GM19035 (cell line): ENCODE data around the gene ETV7.
A peak's percentile ranks its signal among the peaks of the same experiment; 100 is the strongest.
"Not testable (repeated sequence)": the region's sequence is repeated elsewhere in the genome, so short reads cannot be mapped to it uniquely, and the experiment has no call there.

Source experiments
- ATAC-seq: cut with Tn5 transposase; IDR thresholded peaks from one replicate; pipeline ENCODE4 v1.9.1; 2021; ENCODE audit not compliant: unreplicated experiment

ETV7 gene

DNA sequence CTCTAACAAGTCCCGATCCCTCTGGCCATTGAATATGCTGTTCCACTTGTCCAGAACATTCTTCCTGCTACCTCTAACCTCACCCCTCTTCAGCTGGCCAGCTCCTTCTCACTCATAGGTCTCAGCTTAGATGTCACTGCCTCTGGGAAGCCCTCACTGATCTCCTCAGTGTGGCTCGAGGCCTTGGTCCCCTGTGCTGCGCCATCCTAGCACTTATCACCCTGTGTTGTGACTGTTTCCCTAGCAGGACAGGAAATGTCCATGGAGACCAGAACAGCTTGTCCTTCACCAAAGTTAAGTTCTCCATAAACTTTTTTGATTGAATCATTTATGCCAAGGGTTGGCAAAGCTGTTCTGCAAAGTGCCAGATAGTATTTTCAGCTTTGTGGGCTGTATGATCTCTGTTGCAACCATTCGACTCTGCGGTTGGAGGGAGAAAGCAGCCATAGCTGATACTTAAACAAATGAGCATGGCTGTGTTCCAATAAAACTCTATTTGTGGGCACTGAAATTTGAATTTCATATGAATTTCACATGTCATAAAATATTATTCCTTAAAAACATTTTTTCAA lies 44.3 kb downstream of the ETV7 start:
- no peak for ATAC-seq

DNA sequence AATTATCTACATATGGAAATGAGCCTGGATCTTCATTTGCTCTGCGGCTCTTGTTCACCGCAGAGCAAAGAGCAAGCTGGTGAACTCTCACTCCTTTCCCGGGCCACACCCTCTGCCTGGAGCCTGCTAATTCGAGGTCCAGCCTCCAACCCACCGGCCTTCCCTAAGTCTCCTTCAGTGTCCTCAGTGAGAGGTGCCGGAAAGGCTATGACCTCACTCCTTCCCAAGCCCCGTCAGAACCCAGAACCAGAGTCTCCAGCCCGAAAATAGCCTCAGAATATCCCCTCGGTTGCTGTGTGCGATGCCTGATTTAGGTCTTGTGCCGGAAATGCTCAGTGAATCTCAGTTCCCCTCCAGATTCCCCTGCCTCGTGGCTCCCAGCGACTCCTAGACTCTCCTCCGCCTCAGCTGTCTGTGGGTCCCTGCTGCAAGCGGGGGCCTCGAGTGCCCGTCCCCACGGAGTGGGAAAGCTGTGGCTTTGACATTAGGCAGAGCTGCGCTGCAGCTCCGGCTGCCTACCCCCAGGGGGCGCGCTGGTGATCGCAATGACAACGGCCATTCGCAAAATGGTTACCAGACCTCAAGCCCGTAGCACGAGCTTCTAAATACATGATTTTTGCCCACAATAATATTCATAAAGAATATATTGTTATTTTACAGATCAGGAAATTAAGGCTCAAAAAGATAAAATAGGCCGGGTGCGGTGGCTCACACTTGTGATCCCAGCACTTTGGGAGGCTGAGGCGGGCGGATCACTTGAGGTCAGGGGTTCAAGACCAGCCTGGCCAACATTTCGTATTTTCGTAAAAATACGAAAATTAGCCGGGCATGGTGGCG lies 46.6 kb downstream of the ETV7 start:
- ATAC-seq = peak; percentile 66

DNA sequence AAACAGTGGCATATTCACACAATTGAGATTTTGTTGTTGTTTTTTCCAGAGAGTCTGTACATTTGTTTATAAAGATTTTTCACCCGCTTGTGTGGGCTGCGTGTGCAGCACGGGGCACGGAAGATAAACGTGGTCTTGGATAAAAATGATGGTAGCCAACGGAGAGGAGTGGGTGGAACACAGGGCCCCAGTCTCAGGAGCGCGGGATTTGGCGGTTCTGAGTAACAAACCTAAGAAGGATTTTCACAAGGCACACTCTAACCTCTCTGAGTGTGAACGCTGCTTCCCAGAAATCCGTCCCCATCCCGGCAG lies 47.2 kb downstream of the ETV7 start:
- ATAC-seq = no peak

DNA sequence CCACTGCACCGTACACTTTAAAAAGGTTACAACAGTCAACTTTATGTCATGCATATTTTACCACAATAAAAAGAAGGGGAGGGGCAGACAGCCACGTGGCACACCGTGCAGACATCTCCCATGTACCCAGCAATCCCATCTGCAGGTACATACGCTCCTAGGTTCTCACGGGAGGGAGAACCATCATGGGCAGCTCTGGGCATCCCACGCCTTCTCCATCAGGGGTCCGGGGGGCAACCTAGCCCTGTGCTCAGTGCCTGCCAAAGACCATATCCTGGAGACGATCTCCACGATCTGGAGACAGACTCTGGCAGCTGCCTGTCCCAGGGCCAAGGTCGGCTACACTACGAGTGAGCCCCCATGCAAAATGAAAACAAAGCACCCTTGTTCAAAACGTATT lies 48.3 kb downstream of the ETV7 start:
- ATAC-seq = no peak

DNA sequence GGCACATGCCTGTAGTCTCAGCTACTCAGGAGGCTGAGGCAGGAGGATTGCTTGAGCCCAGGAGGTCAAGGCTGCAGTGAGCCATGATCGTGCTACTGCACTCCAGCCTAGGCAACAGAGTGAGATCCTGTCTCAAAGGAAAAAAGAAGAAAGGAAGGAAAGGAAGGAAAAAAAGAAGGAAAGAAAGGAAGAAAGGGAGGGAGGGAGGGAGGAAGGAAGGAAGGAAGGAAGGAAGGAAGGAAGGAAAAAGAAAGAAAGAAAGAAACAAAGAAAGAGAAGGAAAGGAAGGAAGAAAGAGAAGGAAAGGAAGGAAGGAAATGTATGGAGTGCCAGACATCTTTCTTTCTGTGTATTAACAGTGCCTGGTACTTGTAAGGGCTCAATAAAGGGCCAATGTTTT lies 49.2 kb downstream of the ETV7 start:
- not testable (repeated sequence) for ATAC-seq

DNA sequence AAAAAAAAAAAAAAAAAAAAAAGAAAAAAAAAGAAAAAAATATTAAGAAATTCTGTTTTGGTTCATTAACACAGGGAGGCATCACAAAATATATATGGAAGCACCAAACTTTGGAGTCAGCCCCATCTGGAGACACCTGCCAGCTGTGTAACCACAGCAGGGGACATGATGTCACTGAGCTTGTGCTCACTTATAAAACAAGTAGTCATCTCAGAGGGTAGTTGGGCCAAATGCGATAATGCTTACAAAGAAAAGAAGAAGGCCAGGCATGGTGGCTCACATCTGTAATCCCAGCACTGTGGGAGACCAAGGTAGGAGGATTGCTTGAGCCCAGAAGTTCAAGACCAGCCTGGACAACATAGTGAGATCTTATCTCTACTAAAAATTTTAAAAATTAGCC lies 49.7 kb downstream of the ETV7 start:
- no peak for ATAC-seq

DNA sequence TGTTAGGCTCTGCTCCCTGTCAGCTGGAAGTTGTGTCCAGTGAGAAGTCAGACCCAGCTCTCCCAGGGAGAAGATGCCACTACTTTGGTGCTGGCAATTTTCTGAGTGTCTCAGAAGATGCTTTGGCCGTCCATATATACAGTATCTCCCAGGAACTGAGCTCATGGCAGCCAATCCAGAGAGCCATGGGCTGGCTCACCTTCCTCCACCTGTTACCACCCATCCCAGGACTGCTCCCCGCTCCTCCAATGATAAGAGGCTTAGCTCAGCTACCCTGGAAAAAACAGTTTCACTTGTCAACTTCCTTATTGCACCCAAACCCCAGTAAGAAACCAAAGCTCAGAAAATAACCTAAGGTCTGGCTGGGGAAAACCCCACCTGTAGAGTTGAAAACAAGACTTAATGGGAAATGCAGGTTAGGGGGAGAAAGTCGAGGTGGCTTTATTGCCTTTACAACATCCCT lies 50.7 kb downstream of the ETV7 start, which contains the start of gene BNIP5:
Gene BNIP5 (minus strand): TSS at position 110 of the 463 bp plus-strand sequence. CDS start 6,198 bp downstream, outside the sequence.
- no peak for ATAC-seq

DNA sequence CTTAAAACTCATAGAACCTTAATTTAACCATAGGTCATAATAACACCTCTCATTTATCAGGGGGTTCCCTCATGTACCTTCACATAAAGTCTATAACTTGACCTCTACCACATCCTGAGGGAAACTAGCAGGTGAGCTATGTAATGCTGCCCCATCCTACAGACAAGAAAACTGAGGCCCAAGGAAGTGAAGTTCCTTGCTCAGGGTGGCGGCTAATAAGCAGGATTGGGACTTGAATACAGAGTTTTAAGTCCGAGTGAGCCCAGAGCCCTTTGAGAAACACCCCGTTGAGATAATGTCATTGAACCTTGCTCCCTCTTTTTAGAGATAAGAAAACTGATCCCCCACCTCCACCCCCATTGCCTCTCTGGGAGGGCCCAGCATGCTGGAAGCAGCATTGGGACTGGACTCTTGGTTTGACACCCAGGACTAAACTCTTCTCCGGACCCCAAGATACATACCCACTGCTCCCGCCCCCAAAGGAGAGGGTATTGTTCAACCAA lies 51.2 kb downstream of the ETV7 start:
- ATAC-seq = no peak

DNA sequence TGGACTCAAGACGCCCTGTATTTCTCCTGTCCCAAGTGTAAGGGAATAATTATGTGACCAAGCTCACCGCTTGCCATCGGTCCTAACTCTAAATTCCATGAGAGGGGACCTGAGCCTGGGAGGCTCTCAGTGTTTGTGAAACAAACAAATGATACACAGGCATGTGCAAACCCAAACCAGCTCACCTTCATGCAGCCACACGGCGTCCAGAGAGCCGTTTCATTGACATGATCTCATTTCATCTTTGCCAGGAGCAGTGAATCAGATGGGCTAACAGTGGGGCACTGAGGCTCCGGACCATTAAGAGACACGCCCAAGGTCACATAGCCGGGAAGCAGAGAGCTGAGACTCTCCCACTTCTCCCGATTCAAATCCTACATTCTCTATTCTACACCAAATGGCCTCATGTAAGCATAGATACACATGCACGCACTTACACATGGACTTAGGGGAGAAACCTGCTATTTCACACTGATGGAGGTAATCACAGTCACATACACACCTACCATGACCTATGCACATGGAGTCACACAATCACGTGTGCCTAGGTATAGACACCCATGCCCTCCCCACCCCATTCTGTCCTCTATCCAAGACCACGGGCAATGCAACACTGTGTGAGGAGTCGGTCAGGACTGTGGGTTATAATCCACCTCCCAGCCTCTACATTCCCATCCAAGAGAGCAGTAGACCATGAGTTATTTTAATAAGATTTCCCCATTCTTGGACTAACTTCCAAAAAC lies 51.8 kb downstream of the ETV7 start:
- no peak for ATAC-seq

DNA sequence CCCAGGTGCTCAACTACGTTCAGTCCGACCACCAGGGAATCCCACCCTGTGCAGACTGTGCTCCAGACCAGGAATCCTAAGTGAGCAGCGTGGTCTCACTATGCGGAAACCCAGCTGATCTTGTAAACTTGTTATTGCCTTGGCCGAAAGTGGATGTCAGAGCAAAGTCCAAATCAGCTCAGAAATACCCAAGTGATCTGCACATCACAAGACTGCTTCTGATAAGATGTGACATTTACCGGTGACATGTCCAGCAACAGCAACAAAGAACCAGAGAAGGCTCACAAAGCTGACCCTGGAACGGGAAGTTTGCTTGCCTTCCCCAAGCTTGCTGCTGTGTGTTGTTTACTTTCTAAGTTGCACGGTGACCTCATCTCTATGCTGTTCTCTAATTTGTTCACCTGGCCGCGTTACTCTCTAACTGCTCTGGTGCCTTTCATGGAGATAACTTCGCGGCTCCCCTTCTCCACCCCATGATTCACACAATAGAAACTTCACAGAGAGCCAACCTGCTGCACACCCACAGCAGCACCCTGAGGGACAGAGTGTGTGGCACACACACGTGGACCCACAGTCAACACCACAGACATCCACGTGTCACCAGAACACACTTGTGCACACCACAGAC lies 52.5 kb downstream of the ETV7 start:
- no peak for ATAC-seq

DNA sequence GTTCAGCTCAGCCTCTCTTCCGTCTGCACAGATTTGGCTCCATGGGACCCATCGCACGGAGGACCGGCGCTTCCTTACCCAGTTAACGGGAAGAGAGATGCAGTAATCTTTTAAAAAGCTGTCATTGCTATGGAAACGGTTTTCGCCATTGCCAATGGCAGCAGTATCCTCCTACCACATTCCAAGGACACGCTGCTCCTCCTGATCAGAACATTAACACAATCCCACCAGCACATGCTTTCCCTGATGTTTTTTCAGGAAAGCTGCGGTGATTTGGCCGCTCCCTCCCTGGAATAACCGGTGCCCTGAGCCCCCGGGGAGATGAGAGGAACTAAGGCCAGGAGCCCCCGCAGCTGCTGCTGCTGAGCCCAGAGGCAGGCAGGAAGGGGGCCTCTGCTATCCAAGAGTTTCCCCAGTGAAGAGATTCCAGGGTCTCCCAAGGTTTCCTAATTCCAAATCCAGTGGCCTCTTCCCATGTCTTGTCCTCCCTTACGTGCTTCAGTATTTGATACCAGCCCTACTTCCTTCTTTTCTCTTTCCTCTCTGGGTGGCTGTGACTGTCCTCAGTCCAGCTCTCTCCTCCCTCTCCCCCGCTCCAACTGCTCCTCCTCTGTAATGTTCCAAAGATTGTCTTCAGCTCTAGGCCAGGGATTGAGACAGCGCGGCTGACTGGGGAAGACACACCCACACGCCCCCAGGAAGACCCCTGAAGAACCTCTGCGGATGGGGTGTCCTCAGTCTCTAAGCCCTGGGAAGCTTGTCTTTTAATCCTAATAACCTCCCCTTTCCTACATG lies 53.3 kb downstream of the ETV7 start:
- ATAC-seq = no peak

DNA sequence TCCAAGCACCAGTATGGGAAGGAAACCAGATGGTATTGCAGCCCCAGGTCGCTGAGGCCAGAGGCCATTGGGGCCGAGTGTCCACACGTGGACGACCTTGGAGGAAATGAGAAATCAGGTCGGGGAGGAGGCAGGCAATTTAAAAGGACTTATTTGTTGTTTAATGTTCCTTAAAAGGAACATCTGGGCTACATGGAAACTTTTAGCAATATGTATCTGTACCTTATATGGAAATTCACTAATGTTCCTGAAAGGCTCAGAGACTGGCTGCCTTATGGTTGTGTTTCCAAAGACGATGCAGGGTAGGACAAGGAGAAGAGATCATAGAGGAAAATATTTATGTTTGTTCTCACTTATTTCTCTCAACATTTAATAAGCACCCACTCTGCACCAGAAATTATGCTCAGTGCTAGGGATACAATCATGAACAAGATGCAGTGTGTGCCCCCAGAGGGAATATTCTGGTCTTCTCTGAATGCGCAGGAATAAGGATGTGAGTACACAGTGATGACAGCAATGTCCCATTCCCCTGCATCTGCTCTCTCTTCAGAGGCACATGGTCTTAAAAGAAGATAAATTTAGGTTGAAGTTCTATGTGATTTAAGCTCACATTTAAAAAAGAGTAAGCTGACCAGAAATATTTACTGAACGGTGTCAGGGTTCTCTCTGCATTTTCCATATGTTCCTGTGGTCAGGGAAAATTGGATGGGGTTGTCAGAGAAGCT lies 54.1 kb downstream of the ETV7 start:
- ATAC-seq = no peak

DNA sequence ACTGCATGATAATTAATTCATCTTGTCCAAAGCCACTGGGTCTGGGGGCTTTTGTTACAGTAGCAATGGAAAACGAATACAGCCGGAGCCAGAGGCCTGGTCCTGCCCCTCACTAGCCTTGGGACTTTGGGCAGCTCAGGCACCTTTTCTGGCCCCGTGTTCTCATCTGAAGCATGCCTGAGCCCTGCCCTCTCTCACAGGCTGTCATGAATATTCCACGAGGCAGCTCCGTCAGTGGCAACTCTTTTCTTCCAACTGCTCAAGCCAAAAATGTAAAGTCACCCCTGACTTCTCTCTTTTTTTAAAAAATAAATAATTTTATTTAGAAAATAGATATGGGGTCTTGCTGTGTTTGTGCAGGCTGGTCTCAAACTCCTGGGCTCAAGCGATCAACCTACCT lies 56.1 kb downstream of the ETV7 start:
- ATAC-seq = no peak

DNA sequence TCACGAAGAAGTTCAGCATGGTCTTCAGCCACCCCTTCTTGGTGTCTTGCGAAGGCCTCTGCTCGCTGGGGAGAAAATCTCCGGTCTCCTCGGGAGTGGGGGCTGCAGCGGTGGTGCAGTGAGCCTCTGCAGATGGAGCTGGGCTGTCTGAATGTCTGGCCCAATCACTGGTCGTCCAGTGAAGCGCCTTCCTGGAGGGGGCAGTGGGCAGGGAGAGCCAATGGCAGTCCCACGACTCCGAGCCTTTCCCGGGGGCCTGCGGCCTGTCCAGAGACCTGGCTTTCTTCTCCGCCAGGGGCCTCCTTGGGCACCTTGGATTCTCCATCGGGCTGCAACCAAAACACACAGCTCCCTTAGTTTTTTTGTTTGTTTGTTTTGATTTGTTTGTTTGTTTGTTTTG lies 57.1 kb downstream of the ETV7 start:
- no peak for ATAC-seq

DNA sequence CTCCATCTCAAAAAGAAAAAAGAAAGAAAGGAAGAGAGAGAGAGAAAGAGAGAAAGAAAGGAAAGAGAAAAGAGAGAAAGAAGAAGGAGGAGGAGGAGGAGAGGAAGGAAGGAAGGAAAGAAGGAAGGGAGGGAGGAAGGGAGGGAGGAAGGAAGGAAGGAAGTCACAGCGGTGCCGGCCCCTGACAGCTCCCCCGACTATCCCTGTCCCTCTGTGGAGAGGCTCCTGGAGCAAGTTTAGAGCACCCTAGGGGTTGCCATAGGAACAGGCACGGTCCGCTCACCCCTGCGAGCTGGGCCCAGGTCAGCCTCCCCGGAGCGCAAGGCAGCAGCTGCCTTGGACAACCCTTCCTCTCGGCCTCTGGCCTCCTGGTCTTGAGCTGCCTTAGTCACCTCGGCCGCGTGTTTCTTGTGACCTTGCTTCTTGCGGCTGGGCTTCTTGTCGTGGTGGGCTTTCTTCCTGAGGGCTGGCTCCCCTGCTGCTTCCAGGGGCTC lies 57.6 kb downstream of the ETV7 start:
- no peak for ATAC-seq

DNA sequence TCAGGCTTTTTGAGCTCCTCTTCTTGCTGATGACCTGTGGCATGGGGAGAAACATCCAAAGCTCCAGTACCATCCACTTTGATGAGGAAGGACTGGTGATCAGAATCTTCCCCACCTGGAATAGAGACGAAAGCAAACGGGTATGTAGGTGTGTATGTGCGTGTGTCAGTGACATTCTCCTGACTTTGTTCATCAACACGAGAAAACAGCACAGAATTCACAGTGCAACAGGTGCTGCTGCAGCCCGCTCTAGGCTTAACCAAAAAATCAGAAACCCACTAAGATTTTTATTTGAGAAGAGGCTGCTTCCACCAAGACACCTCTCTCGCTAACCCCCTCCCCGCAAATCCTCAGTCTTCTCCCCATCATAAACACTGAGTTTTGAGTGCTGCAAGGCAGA lies 58.9 kb downstream of the ETV7 start:
- ATAC-seq = no peak

DNA sequence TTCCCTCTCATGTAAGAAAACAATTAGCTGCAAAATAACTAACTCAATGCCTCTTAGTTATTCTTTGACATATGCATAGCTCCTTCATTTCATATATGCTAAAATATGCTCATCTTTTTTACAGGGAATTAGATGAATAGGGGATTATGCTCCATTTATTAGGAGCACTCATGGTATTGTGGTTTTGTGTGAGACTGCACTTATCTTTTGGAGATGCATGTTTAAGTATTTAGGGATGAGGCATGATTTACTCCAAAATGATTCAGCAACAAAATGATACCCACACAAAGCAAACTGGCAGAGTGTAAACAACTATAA lies 59.6 kb downstream of the ETV7 start:
- no peak for ATAC-seq

DNA sequence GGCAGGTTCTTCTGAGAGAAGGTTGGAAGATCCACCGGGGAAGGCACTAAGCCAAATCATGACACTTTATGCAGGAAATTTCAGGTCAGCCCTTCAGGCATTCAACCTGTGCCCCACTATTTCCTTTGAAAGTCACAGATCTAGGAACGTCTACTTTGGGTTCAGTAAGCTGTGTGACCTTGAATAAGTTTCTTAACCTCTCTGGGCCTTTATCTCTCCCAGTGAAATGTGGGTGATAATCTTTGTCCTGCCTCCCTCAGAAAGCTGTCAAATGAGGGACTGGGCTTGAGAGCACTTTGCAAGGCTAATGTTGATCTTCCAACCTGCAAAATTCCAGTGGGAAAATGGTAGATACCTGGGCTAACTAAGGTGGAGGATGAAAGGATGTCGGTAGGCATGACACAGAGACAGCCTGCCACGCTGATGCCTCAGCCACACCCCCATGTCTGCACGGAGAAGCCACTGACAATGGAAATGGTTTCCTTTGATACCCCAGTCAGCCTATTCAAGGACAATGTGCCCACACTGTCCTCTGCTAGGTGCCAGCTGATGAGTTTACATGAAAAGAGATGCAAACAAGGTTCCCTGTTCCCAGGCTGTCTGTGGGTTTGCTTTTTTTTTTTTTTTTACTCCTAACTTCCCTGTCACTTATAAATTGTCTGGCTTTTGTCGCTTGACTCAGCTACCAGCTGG lies 60.1 kb downstream of the ETV7 start:
- no peak for ATAC-seq

DNA sequence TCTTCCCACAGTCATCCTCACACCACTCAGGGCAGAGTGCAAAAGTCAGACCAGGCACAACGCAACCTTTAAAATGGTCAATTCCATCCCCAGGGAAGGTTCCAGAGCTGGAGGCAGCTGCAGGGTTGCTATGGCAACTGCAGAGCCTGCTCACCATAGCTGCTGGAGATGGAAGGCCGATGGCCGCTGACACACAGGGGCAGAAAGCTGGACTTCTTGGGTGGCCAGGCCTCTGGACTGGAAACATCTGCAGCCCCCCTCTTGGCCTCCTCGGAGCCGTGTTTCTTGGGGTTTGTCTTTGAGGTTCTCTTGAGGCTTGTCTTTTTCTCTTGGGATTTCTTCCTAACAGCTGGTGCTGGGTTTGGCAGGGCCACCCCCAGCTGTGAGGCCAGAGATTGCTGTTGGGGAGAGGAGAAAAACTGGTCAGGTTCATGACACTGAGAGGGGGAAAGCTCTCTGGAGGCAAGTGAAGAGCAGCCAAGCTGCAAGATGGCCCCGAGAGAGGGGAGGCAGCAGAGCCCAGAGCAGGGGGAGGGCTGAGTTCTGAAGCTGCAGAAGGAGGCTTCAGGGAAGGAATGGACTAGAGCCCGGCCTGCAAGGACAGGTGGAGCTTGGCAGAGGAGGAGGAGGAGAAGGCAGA lies 61.0 kb downstream of the ETV7 start:
- ATAC-seq = no peak
